DND-41 (cell line): ENCODE data around the gene XIAP.
"Not testable (repeated sequence)": the region's sequence is repeated elsewhere in the genome, so short reads cannot be mapped to it uniquely, and the experiment has no call there.

Experiments used
- EZH2 ChIP-seq: IDR thresholded peaks from 3 replicates; pipeline ENCODE4 v1.6.1; 2012; ENCODE audit warnings: borderline replicate concordance, low read depth, mild to moderate bottlenecking, moderate library complexity, low read length, inconsistent platforms; ENCODE audit not compliant: severe bottlenecking
- TF ChIP-seq, protein P1 (sequence below): IDR thresholded peaks from 2 replicates; pipeline ENCODE4 v1.5.1; 2012; ENCODE audit warnings: borderline replicate concordance, low read length, moderate library complexity, mild to moderate bottlenecking; ENCODE audit not compliant: poor library complexity, severe bottlenecking; ENCODE audit errors: extremely low read depth

DNA sequence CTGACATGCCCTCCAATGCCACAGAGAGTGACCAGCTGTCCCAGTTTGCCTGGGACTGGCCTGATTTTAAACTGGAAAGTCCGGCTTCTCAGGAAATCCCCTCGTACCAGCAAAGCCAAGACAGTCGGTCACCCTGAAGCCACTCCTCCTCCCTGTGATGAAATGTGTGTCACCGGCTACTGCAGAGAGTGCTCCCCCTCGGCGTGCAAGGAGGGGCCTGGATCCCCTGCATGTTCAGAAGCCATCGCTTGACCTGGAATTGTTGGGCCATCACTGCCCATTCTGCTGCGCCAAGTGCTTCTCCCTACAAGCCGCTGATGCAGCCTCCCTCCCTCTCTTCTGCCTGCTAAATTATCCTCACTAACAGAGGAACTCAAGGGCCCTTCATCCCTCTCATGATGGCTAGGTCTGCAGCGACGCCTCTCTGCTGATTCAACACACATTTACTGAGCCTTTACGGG, 44.9 kb upstream of the XIAP start:
- TF ChIP-seq, protein P1, sequence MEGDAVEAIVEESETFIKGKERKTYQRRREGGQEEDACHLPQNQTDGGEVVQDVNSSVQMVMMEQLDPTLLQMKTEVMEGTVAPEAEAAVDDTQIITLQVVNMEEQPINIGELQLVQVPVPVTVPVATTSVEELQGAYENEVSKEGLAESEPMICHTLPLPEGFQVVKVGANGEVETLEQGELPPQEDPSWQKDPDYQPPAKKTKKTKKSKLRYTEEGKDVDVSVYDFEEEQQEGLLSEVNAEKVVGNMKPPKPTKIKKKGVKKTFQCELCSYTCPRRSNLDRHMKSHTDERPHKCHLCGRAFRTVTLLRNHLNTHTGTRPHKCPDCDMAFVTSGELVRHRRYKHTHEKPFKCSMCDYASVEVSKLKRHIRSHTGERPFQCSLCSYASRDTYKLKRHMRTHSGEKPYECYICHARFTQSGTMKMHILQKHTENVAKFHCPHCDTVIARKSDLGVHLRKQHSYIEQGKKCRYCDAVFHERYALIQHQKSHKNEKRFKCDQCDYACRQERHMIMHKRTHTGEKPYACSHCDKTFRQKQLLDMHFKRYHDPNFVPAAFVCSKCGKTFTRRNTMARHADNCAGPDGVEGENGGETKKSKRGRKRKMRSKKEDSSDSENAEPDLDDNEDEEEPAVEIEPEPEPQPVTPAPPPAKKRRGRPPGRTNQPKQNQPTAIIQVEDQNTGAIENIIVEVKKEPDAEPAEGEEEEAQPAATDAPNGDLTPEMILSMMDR, result not testable (repeated sequence)
- not testable (repeated sequence) for TF ChIP-seq EZH2
